GM18907 (cell line): ENCODE data around the gene GANAB.

Experiments used
- ATAC-seq: cut with Tn5 transposase; IDR thresholded peaks from one replicate; pipeline ENCODE4 v1.9.1; 2021; ENCODE audit warnings: mild to moderate bottlenecking, moderate library complexity; ENCODE audit not compliant: unreplicated experiment

The GANAB gene

DNA sequence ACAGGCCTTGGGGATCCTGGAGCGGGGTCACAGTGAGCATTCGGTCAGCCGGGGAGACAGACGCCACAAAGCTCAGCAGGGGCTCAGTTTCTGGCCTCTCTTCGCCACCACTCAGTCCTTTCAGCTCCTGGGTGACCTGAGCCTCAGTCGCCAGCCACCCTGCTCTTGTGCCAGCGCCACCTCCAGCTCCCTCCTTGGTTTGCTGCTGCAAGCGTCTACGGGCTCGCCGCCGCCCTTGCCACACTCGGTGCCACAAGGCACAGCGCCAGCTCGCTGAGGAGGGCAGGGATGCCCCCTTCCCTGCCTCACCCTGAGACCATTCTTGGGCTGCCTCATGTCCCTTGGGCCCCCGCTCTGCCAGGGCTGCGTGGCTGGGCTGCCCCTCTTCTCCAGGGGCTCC is 71.3 kb downstream of the GANAB start:
- ATAC-seq, result no peak
